HCT116 (cell line): Measurements from ENCODE around the gene TAAR8. TPM values are rescaled to one million over a fixed set of nuclear protein-coding genes. Genes with fewer than 3 reads are reported as not detected.

ENCODE experiments used
- ATAC-seq: fragments of 200-7000 bp; cut with Tn5 transposase; 2 replicates; pipeline ENCODE4 v1.9.1; 2020; ENCODE audit warnings: mild to moderate bottlenecking, moderate library complexity
- BruUV-seq: library from RNA; stranded (reverse); fragments of 400-500 nt; replicated peaks from 2 replicates; lab custom pipeline; 2021; lab: Mats Ljungman, UMichigan
- CTCF ChIA-PET: fragments of 300-600 bp; sonication (Branson Sonifier 250); formaldehyde crosslinking; loops from one replicate; lab custom pipeline; 2021; ENCODE audit warnings: antibody characterized with exemption; lab: Charles Lee
- POLR2A ChIA-PET: fragments of 300-600, 350-600 bp; sonication (Branson Sonifier 250); formaldehyde crosslinking; loops from one replicate; lab custom pipeline; 2021; ENCODE audit warnings: antibody characterized with exemption; lab: Charles Lee
- RAD21 ChIA-PET, 2 experiments: fragments of 300-600 bp; sonication (Branson Sonifier 250); formaldehyde crosslinking; loops; one replicate each; lab custom pipeline; 2023; ENCODE audit warnings: low total read pairs in 2 of 2; ENCODE audit not compliant: uncharacterized antibody in 2 of 2, unreplicated experiment in 2 of 2, low non-redundant PET in 1 of 2; lab: Charles Lee
- DNase-seq: peaks from one replicate; pipeline ENCODE4 v3.0.0-alpha.2; 2010; ENCODE audit warnings: low read depth, low spot score
- H2AFZ ChIP-seq: fragments of 200-600 bp; shearing (Covaris generic), sonication (generic); 2 replicates; pipeline ENCODE4 v1.6.1; 2017; ENCODE audit warnings: low read depth, mixed run types, mixed read lengths, antibody characterized with exemption, low read length; ENCODE audit not compliant: poor library complexity, severe bottlenecking
- H3K27ac ChIP-seq: 2 replicates; pipeline ENCODE4 v1.5.1; 2012; ENCODE audit warnings: low read depth, low read length
- H3K27me3 ChIP-seq: fragments of 200-600 bp; sonication (generic); 2 replicates; pipeline ENCODE4 v1.6.1; 2016; ENCODE audit warnings: mixed run types, low read length, mixed read lengths; ENCODE audit not compliant: insufficient read depth
- H3K36me3 ChIP-seq, 2 experiments: fragments of 200-500 bp in 1 of 2; fragments of 200-600 bp in 1 of 2; sonication (Bioruptor generic) in 1 of 2; sonication (generic) in 1 of 2; 2 replicates each; pipeline versions ENCODE4 v1.5.1 to v1.6.1; 2014 to 2016; ENCODE audit warnings: low read length in 2 of 2, inconsistent platforms in 1 of 2, mixed read lengths in 1 of 2, mixed run types in 1 of 2; ENCODE audit not compliant: insufficient read depth in 2 of 2, control insufficient read depth in 1 of 2
- H3K4me1 ChIP-seq, 2 experiments: fragments of 200-600 bp in 1 of 2; sonication (generic) in 1 of 2; 2 replicates each; pipeline versions ENCODE4 v1.5.1 to v1.6.1; 2012 to 2017; ENCODE audit warnings: low read length in 2 of 2, inconsistent platforms in 1 of 2, mild to moderate bottlenecking in 1 of 2, mixed read lengths in 1 of 2, mixed run types in 1 of 2, moderate library complexity in 1 of 2; ENCODE audit not compliant: insufficient read depth in 2 of 2, control insufficient read depth in 1 of 2
- H3K4me2 ChIP-seq: fragments of 200-600 bp; sonication (generic); 2 replicates; pipeline ENCODE4 v1.6.1; 2017; ENCODE audit warnings: mixed run types, low read length, mixed read lengths
- H3K4me3 ChIP-seq, 2 experiments: fragments of 200-600 bp in 1 of 2; sonication (generic) in 1 of 2; replicated peaks in 1 of 2; 2 replicates each; pipeline ENCODE4 v1.5.1; 2011 to 2016; ENCODE audit warnings: low read length in 2 of 2, control low read depth in 1 of 2, low read depth in 1 of 2, mild to moderate bottlenecking in 1 of 2, mixed read lengths in 1 of 2, mixed run types in 1 of 2
- H3K79me2 ChIP-seq: fragments of 200-600 bp; sonication (generic); 2 replicates; pipeline ENCODE4 v1.6.1; 2017; ENCODE audit warnings: mild to moderate bottlenecking, mixed run types, low read length, moderate library complexity, mixed read lengths; ENCODE audit not compliant: insufficient read depth
- H3K9ac ChIP-seq: fragments of 200-600 bp; sonication (generic); 2 replicates; pipeline ENCODE4 v1.6.1; 2016; ENCODE audit warnings: low read length, mixed read lengths
- H3K9me2 ChIP-seq: fragments of 200-600 bp; sonication (generic), shearing (Covaris generic); 2 replicates; pipeline ENCODE4 v1.6.1; 2017; ENCODE audit warnings: mixed run types, mild to moderate bottlenecking, moderate library complexity; ENCODE audit not compliant: insufficient read depth
- H3K9me3 ChIP-seq, 2 experiments: fragments of 200-500 bp in 1 of 2; fragments of 200-600 bp in 1 of 2; sonication (Bioruptor generic) in 1 of 2; sonication (generic) in 1 of 2; 2 replicates each; pipeline ENCODE4 v1.6.1; 2014 to 2017; ENCODE audit warnings: low read length in 2 of 2, mixed read lengths in 2 of 2, inconsistent platforms in 1 of 2, low read depth in 1 of 2, mild to moderate bottlenecking in 1 of 2, mixed run types in 1 of 2, moderate library complexity in 1 of 2; ENCODE audit not compliant: control insufficient read depth in 1 of 2, insufficient read depth in 1 of 2
- H4K20me1 ChIP-seq: fragments of 200-600 bp; sonication (generic), shearing (Covaris generic); 2 replicates; pipeline ENCODE4 v1.6.1; 2017; ENCODE audit warnings: mixed run types, mild to moderate bottlenecking, moderate library complexity; ENCODE audit not compliant: insufficient read depth
- ATF3 ChIP-seq: IDR thresholded peaks from 2 replicates; pipeline ENCODE4 v1.6.1; 2012
- CBX3 ChIP-seq: IDR thresholded peaks from 2 replicates; pipeline ENCODE4 v1.6.1; 2012; ENCODE audit warnings: low read depth
- CEBPB ChIP-seq: IDR thresholded peaks from 2 replicates; pipeline ENCODE4 v1.6.1; 2012; ENCODE audit warnings: low read depth
- CTCF ChIP-seq, 3 experiments: fragments of 200-600 bp in 1 of 3; sonication (generic) in 1 of 3; IDR thresholded peaks in 2 of 3; conservative IDR thresholded peaks in 1 of 3; 2 replicates each; pipeline ENCODE4 v1.5.1; 2012 to 2017; ENCODE audit warnings: low read depth in 2 of 3, low read length in 2 of 3, antibody characterized with exemption in 1 of 3, borderline replicate concordance in 1 of 3, control low read depth in 1 of 3, mild to moderate bottlenecking in 1 of 3, mixed read lengths in 1 of 3, mixed run types in 1 of 3, moderate library complexity in 1 of 3; ENCODE audit not compliant: insufficient read depth in 1 of 3
- EGR1 ChIP-seq: IDR thresholded peaks from 2 replicates; pipeline ENCODE4 v1.6.1; 2012; ENCODE audit warnings: low read depth
- ELF1 ChIP-seq: IDR thresholded peaks from 2 replicates; pipeline ENCODE4 v1.6.1; 2012; ENCODE audit warnings: low read depth, borderline replicate concordance
- EZH2phosphoT487 ChIP-seq: fragments of 200-600 bp; IDR thresholded peaks from 2 replicates; pipeline ENCODE4 v1.6.1; 2018; ENCODE audit warnings: antibody characterized with exemption, borderline replicate concordance
- FOSL1 ChIP-seq: IDR thresholded peaks from 2 replicates; pipeline ENCODE4 v1.6.1; 2012; ENCODE audit warnings: low read depth
- JUND ChIP-seq: IDR thresholded peaks from 2 replicates; pipeline ENCODE4 v1.6.1; 2012
- POLR2A ChIP-seq: IDR thresholded peaks from 2 replicates; pipeline ENCODE4 v1.7.0; 2011; ENCODE audit warnings: borderline replicate concordance; ENCODE audit not compliant: insufficient read depth, insufficient read length; ENCODE audit errors: extremely low read depth
- POLR2AphosphoS5 ChIP-seq: IDR thresholded peaks from 2 replicates; pipeline ENCODE4 v1.6.1; 2011; ENCODE audit warnings: mild to moderate bottlenecking, low read depth, low read length, moderate library complexity
- REST ChIP-seq: IDR thresholded peaks from 2 replicates; pipeline ENCODE4 v1.6.1; 2012; ENCODE audit warnings: low read depth
- SIN3A ChIP-seq: IDR thresholded peaks from 2 replicates; pipeline ENCODE4 v1.6.1; 2012; ENCODE audit warnings: low read depth
- SRF ChIP-seq: IDR thresholded peaks from 2 replicates; pipeline ENCODE4 v1.6.1; 2012; ENCODE audit warnings: low read depth
- TCF7L2 ChIP-seq: IDR thresholded peaks from 2 replicates; pipeline ENCODE4 v1.7.0; 2011; ENCODE audit warnings: borderline replicate concordance, inconsistent platforms; ENCODE audit not compliant: insufficient read depth, insufficient read length; ENCODE audit errors: extremely low read depth
- YY1 ChIP-seq: IDR thresholded peaks from 2 replicates; pipeline ENCODE4 v1.6.1; 2011; ENCODE audit warnings: low read length, low read depth, moderate library complexity, mild to moderate bottlenecking; ENCODE audit not compliant: insufficient replicate concordance; ENCODE audit errors: extremely low read depth
- ZBTB33 ChIP-seq: IDR thresholded peaks from 2 replicates; pipeline ENCODE4 v1.6.1; 2011; ENCODE audit warnings: mild to moderate bottlenecking, low read length, moderate library complexity; ENCODE audit not compliant: insufficient replicate concordance; ENCODE audit errors: extremely low read depth
- ZFX ChIP-seq: fragments of 450-650 bp; IDR thresholded peaks from 2 replicates; pipeline ENCODE4 v1.6.1; 2017
- ZNF274 ChIP-seq: fragments of 200-500 bp; sonication (Bioruptor generic); IDR thresholded peaks from 2 replicates; pipeline ENCODE4 v1.6.1; 2014; ENCODE audit warnings: mild to moderate bottlenecking, low read depth, low read length, inconsistent platforms
- intact Hi-C: fragments of 100-400 bp; cut with micrococcal nuclease; formaldehyde crosslinking; loops from 2 replicates; pipeline ENCODE4 v1.10.0; 2022
- total RNA-seq: library from RNA; stranded (reverse); gene quantifications from one replicate; pipeline ENCODE4 v1.2.1, GENCODE V29; 2021; ENCODE audit not compliant: unreplicated experiment

TAAR8 gene
- total RNA-seq, 1 experiment from 2014 or later, result not detected

- no peak overlapping the region for H3K27ac ChIP-seq
- no TSS peak for BruUV-seq
- H3K79me2 ChIP-seq, result peaks cover 70% of the 10 kb centered on the region
- no peak overlapping the region for H3K9ac ChIP-seq
- no peaks in the 10 kb centered on the region for H3K9me2 ChIP-seq
- no peak overlapping the region for H2AFZ ChIP-seq
- H3K4me3 ChIP-seq, result no peak overlapping the region
- CTCF ChIA-PET, result no interaction called here
- H3K9me3 ChIP-seq, result no peaks in the 10 kb centered on the region
- ATAC-seq (no peak), DNase-seq (no peak)
- TF ChIP-seq CTCF (IDR thresholded peaks at IDR 0.05 in 2 of 3, conservative IDR thresholded peaks at IDR 0.05 in 1 of 3; ENCODE audit: borderline replicate concordance in 1 of 3, insufficient read depth in 1 of 3, low read depth in 2 of 3, low read length in 2 of 3) (no peak), SRF (no peak), EZH2phosphoT487 (no peak), SIN3A (no peak), ZBTB33 (no peak), JUND (no peak), POLR2A (no peak), CBX3 (no peak), POLR2AphosphoS5 (no peak), FOSL1 (no peak), EGR1 (no peak), ELF1 (no peak), CEBPB (no peak), ZNF274 (no peak), YY1 (no peak), REST (no peak), ATF3 (no peak), TCF7L2 (no peak), ZFX (no peak)
- H3K4me1 ChIP-seq, result peaks cover 0 to 2% of the 10 kb centered on the region in 2 experiments; a peak in 3 of 4 replicates
- H4K20me1 ChIP-seq, result no peaks in the 10 kb centered on the region; the same call in 1 of the 2 replicates
- H3K36me3 ChIP-seq, result no peaks in the 10 kb centered on the region
- intact Hi-C loops, result no loop called here
- no peaks in the 10 kb centered on the region for H3K27me3 ChIP-seq
- RAD21 ChIA-PET, result no interaction called here
- POLR2A ChIA-PET, result no interaction called here
- no peak overlapping the region for H3K4me2 ChIP-seq
Observed at GRCh38 chr6:132506461-132506860, 46.0 kb upstream of the TAAR8 start.
